ENCODE measurements around the gene CFAP46.

Gene CFAP46

GRCh38 chr10:132849546-132850031 is 92.8 kb downstream of the CFAP46 start:
- ChIA-PET POLR2A (ENCODE audit: low non-redundant PET) (no interaction called here), CTCF (no interaction called here)
- TF ChIP-seq CTCF (conservative IDR thresholded peaks at IDR 0.05; ENCODE audit: low read depth): no peak
- H3K27ac ChIP-seq: no peak overlapping the region
- DNase-seq (ENCODE audit: low spot score): no peak

GRCh38 chr10:132848951-132849545 is 93.3 kb downstream of the CFAP46 start:
- CTCF ChIA-PET: no interaction called here
- POLR2A ChIA-PET (ENCODE audit: low non-redundant PET): no interaction called here
- no peak overlapping the region for H3K27ac ChIP-seq
- DNase-seq (ENCODE audit: low spot score): no peak
- TF ChIP-seq CTCF (conservative IDR thresholded peaks at IDR 0.05; ENCODE audit: low read depth): no peak

DNA sequence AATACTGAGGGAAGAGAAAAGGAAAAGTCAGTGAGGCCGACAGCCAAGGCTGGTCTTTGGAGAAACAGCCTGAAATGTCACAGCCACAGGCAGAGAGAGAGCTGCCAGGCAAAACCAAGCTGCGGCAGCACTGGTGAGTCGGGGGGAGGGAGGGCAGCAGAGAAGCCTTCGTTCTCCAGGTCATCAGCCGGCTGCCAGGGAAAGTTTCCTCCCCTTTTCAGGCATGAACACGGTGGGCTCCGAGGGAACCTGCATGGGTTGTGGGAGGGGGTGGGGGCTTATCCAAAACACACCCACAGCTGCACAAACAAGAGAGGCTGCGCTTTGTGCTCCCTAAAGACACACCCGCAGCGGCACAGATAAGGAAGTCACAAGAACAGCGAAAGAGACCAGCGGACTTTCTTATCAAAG is 94.1 kb downstream of the CFAP46 start:
- ChIA-PET POLR2A (ENCODE audit: low non-redundant PET) (interaction anchor here (0.6 kb wide), 1 partner anchor 8 kb away, joined by 3 read pairs; no protein-coding TSS in a partner anchor), CTCF (no interaction called here)
- TF ChIP-seq CTCF (conservative IDR thresholded peaks at IDR 0.05; ENCODE audit: low read depth): no peak
- DNase-seq (ENCODE audit: low spot score): no peak
- H3K27ac ChIP-seq: no peak overlapping the region

DNA sequence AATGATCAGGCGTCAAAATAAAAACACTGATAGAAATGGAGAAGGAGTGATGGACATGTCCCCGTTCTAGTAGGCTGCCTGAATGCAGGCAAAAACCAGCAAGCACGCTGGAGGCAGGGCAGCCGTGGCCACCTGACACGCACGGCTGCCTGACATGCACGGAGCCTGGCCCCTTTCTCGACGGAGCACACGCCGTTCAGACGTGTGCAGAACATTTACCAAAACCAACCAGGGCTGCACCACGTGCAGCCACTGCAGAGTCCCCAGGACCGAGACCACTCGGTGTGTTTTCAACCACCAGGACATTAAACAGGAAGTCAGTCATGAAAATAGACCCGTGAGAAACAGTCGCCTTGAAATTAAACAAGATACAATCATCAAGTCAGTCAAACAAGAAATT is 94.5 kb downstream of the CFAP46 start:
- no peak for TF ChIP-seq CTCF (conservative IDR thresholded peaks at IDR 0.05; ENCODE audit: low read depth)
- ChIA-PET POLR2A (ENCODE audit: low non-redundant PET) (no interaction called here), CTCF (no interaction called here)

GRCh38 chr10:132847416-132847777 is 95.0 kb downstream of the CFAP46 start:
- DNase-seq (ENCODE audit: low spot score): no peak
- no peak for TF ChIP-seq CTCF (conservative IDR thresholded peaks at IDR 0.05; ENCODE audit: low read depth)
- H3K27ac ChIP-seq: no peak overlapping the region
- ChIA-PET CTCF (no interaction called here), POLR2A (ENCODE audit: low non-redundant PET) (no interaction called here)

More for the DNA sequence above, 94.5 kb downstream of the CFAP46 start:
- DNase-seq (ENCODE audit: low spot score): no peak
- H3K27ac ChIP-seq: no peak overlapping the region

GRCh38 chr10:132846631-132847415 is 95.5 kb downstream of the CFAP46 start:
- CTCF ChIA-PET: interaction anchor here (0.5 kb wide), 1 partner anchor 49 kb away, joined by 3 read pairs; no protein-coding TSS in a partner anchor
- POLR2A ChIA-PET (ENCODE audit: low non-redundant PET): no interaction called here
- no peak overlapping the region for H3K27ac ChIP-seq
- DNase-seq (ENCODE audit: low spot score): no peak
- no peak for TF ChIP-seq CTCF (conservative IDR thresholded peaks at IDR 0.05; ENCODE audit: low read depth)
